ENCODE data around the gene THNSL1.
"Not testable (repeated sequence)": the region's sequence is repeated elsewhere in the genome, so short reads cannot be mapped to it uniquely, and the experiment has no call there.

THNSL1 gene

DNA sequence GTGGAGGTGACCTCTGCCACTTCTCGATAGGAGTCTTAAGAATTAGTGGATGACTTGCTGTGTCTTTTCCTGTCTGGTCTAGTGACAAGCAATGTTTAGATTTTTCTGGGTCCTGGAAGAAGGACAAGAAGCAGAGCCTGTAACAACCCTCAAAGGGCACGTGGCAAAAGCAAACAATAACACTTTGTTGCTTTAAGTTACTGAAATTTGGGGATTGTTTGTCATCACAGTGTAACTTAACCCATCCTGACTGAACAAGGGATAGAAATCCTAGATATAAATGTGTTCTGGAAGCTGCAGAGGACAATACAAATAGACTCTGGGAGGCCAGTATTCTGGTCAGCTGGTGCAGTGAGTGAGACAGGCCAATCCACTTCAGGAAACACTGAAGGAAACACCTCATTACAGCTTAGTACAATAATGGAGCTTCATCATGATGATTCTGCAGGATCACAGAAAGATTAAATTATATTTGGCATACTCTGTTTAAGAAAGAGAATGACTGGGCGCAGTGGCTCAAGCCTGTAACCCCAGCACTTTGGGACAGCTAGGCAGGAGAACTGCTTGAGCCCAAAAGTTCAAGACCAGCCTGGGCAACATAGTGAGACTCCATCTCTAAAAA, 23.8 kb upstream of the THNSL1 start:
- TF ChIP-seq POLR2A (IDR thresholded peaks at IDR 0.05; ENCODE audit: extremely low read depth, insufficient read length) (no peak), MYC (IDR thresholded peaks at IDR 0.05; ENCODE audit: low read depth, low read length) (no peak)
- TF ChIP-seq, protein P1, sequence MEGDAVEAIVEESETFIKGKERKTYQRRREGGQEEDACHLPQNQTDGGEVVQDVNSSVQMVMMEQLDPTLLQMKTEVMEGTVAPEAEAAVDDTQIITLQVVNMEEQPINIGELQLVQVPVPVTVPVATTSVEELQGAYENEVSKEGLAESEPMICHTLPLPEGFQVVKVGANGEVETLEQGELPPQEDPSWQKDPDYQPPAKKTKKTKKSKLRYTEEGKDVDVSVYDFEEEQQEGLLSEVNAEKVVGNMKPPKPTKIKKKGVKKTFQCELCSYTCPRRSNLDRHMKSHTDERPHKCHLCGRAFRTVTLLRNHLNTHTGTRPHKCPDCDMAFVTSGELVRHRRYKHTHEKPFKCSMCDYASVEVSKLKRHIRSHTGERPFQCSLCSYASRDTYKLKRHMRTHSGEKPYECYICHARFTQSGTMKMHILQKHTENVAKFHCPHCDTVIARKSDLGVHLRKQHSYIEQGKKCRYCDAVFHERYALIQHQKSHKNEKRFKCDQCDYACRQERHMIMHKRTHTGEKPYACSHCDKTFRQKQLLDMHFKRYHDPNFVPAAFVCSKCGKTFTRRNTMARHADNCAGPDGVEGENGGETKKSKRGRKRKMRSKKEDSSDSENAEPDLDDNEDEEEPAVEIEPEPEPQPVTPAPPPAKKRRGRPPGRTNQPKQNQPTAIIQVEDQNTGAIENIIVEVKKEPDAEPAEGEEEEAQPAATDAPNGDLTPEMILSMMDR (IDR thresholded peaks at IDR 0.05; ENCODE audit: low read depth, low read length), result no peak
- TF ChIP-seq, protein P2, sequence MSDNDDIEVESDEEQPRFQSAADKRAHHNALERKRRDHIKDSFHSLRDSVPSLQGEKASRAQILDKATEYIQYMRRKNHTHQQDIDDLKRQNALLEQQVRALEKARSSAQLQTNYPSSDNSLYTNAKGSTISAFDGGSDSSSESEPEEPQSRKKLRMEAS (IDR thresholded peaks at IDR 0.05; ENCODE audit: low read depth, low read length), result no peak

DNA sequence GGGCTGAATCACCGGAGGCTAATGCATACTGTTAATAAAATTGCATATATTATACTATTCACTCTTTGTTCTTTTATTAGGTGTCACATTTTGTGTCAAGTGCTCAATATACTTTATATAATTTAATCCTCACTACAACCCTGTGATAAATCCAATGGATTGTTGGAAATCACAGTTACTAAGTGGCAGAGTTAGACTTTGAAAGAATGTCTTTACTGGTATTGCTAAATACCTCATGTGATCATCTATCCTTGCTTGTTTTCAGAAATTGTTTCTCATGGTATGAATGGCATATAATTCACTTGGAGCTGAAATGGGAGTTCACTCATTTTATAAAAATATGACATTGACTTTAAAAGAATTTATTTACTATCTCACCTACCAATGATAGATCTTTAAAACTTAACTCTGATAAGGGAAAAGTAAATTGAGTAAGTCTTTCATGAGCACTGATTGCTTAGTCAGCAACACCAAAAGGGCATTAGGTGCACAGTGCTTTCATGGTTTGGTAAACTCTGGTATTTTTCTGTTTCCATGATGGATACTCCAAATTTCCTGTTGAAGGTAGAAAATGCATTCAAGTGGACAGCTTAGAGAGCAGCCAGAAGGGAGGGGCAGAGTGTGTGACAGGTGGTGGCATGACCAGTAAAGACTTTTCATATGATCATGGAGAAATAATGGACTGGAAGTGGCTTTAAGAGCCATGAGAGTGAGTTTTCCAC, 23.0 kb upstream of the THNSL1 start:
- TF ChIP-seq, protein P2 (IDR thresholded peaks at IDR 0.05; ENCODE audit: low read depth, low read length), result no peak
- no peak for TF ChIP-seq POLR2A (IDR thresholded peaks at IDR 0.05; ENCODE audit: extremely low read depth, insufficient read length)
- TF ChIP-seq MYC (IDR thresholded peaks at IDR 0.05; ENCODE audit: low read depth, low read length), result no peak
- TF ChIP-seq, protein P1 (IDR thresholded peaks at IDR 0.05; ENCODE audit: low read depth, low read length), result no peak
- no peak overlapping the region for H3K4me3 ChIP-seq (ENCODE audit: low read depth, low read length)
- no peak for DNase-seq (ENCODE audit: low read depth)

More for the DNA sequence above, 23.8 kb upstream of the THNSL1 start:
- H3K4me3 ChIP-seq (ENCODE audit: low read depth, low read length), result no peak overlapping the region
- DNase-seq (ENCODE audit: low read depth), result no peak

DNA sequence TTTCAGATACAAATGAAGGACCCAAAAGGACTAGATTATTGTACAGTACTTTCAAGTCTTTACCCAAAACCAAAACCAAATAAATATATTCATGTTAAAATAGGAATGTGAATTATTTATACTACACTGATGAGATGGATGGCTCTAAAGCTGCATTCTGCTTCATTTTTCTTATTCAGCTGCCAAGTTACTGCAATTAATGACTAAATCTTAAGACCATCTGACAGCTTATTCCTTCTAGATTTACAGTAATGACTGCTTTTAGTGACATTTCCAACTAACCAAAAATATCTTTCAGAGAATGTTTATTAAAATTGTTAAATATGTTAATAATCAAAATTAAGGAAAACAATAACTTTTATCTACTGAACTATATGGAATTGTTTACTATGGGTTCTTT, 21.3 kb upstream of the THNSL1 start:
- TF ChIP-seq, protein P2 (IDR thresholded peaks at IDR 0.05; ENCODE audit: low read depth, low read length), result no peak
- TF ChIP-seq, protein P1 (IDR thresholded peaks at IDR 0.05; ENCODE audit: low read depth, low read length), result no peak
- TF ChIP-seq MYC (IDR thresholded peaks at IDR 0.05; ENCODE audit: low read depth, low read length) (no peak), POLR2A (IDR thresholded peaks at IDR 0.05; ENCODE audit: extremely low read depth, insufficient read length) (no peak)
- H3K4me3 ChIP-seq (ENCODE audit: low read depth, low read length), result no peak overlapping the region
- no peak for DNase-seq (ENCODE audit: low read depth)

DNA sequence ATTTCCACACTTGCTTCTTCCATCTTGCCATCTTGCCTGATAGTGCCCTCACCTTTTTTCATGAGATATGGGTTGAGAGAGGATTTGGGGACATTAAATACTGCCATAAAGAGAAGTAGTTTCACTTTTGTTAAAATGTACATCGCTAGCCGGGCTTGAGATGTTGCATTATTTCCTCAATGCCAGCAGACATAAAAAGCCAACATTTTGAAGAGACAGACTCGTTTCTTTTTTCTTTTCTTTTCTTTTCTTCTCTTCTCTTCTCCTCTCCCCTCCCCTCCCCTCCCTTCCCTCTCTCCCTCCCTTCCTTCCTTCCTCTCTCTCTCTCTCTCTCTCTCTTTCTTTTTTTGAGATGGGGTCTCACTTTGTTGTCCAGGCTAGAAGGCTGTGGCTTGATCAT, 18.4 kb upstream of the THNSL1 start:
- no peak for DNase-seq (ENCODE audit: low read depth)
- TF ChIP-seq, protein P2 (IDR thresholded peaks at IDR 0.05; ENCODE audit: low read depth, low read length), result no peak
- TF ChIP-seq POLR2A (IDR thresholded peaks at IDR 0.05; ENCODE audit: extremely low read depth, insufficient read length), result no peak
- TF ChIP-seq, protein P1 (IDR thresholded peaks at IDR 0.05; ENCODE audit: low read depth, low read length), result no peak
- TF ChIP-seq MYC (IDR thresholded peaks at IDR 0.05; ENCODE audit: low read depth, low read length), result no peak

DNA sequence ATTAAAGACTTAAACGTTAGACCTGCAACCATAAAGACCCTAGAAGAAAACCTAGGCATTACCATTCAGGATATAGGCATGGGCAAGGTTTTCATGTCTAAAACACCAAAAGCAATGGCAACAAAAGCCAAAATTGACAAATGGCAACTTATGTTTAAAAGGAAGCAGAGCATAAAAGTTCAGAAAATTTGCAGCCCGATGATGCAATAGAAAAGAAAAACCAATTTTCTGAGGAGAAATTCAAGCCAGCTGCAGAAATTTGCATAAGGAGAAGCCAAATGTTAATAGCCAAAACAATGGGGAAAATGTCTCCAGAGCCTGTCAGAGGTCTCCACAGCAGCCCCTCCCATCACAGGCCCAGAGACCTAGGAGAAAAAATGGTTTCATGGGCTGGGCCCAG, 4.8 kb upstream of the THNSL1 start:
- H3K4me3 ChIP-seq (ENCODE audit: low read depth, low read length); DNase-seq (ENCODE audit: low read depth): not testable (repeated sequence)

More for the DNA sequence above, 18.4 kb upstream of the THNSL1 start:
- H3K4me3 ChIP-seq (ENCODE audit: low read depth, low read length), result no peak overlapping the region

DNA sequence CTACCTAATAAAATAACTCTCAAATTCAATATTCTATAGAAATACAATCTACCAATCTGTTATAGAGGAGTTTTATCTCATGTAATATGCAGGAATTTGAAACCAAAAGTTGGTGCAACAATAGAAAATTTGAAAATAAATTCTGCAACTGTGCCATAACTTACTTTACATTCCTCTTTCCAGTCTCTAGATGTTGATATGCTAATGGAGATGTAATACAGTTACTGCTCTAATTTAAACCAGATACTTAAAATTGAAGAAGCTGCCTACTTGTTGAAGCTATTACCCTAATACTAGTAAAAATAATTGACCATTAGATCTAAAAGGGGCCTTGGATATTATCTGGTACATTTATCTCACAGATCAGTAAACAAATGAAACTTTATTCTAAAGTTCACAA, 1.8 kb upstream of the THNSL1 start:
- no peak for DNase-seq (ENCODE audit: low read depth)
- no peak for TF ChIP-seq POLR2A (IDR thresholded peaks at IDR 0.05; ENCODE audit: extremely low read depth, insufficient read length)
- TF ChIP-seq, protein P1 (IDR thresholded peaks at IDR 0.05; ENCODE audit: low read depth, low read length), result no peak
- H3K4me3 ChIP-seq (ENCODE audit: low read depth, low read length), result no peak overlapping the region
